Measurements from ENCODE around the gene ERICH6.

DNA sequence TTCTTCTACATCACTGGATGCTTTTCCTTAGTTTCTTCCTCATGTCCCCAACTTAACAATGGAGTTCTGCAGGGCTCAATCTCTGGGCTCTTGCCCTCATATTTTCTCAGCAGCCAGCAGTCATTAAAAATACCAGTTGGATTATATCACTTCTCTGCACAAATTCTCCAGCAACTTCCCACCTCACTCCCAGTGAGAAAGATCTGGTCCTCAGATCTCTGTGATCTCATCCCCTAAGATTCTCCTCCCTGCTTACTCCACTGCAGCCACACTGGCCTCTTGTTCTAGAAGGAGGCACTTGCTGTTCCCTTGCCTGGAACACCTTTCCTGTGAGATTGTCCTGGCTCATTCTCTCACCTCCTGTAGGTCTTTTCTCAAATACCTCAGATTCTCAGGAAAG lies 6.1 kb downstream of the ERICH6 start:
- TF ChIP-seq, protein P1, sequence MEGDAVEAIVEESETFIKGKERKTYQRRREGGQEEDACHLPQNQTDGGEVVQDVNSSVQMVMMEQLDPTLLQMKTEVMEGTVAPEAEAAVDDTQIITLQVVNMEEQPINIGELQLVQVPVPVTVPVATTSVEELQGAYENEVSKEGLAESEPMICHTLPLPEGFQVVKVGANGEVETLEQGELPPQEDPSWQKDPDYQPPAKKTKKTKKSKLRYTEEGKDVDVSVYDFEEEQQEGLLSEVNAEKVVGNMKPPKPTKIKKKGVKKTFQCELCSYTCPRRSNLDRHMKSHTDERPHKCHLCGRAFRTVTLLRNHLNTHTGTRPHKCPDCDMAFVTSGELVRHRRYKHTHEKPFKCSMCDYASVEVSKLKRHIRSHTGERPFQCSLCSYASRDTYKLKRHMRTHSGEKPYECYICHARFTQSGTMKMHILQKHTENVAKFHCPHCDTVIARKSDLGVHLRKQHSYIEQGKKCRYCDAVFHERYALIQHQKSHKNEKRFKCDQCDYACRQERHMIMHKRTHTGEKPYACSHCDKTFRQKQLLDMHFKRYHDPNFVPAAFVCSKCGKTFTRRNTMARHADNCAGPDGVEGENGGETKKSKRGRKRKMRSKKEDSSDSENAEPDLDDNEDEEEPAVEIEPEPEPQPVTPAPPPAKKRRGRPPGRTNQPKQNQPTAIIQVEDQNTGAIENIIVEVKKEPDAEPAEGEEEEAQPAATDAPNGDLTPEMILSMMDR (IDR thresholded peaks at IDR 0.05), result no peak
- TF ChIP-seq POLR2A (IDR thresholded peaks at IDR 0.05), result no peak
- no peak for TF ChIP-seq EP300 (IDR thresholded peaks at IDR 0.05)

Data from stomach (tissue), 4 donors.